NCI-H526 (cell line): Measurements from ENCODE around the gene GCNT1.
"Not testable (repeated sequence)": the region's sequence is repeated elsewhere in the genome, so short reads cannot be mapped to it uniquely, and the experiment has no call there.

Source experiments
- DNase-seq, 2 experiments: peaks; one replicate each; lab custom pipeline; 2025; lab: John Stamatoyannopoulos, UW

GCNT1 gene

GRCh38 chr9:76490249-76490990 lies 31.4 kb downstream of the GCNT1 start:
- DNase-seq, result no peak

DNA sequence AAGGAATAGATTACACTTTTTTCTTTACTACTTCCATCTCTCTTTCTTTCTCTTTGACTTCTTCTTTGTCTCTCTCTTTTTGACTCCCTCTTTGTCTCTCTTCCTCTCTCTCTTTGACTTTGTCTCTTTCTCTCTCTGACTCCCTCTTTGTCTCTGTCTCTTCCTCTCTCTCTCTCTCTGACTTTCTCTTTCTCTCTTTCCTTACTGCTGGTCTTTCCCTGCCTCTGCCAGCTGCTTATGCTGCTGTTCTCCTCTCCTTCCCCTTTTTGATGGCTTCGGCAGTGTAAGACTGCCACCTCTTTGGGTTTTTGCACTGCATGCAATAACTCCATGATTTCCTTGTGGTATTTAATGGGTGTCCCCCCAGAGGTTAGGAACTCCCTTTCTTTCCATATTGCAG lies 32.1 kb downstream of the GCNT1 start:
- DNase-seq, result not testable (repeated sequence)

- not testable (repeated sequence) for DNase-seq
These were observed 34.5 kb downstream of the GCNT1 start for GRCh38 chr9:76493496-76493895.

DNA sequence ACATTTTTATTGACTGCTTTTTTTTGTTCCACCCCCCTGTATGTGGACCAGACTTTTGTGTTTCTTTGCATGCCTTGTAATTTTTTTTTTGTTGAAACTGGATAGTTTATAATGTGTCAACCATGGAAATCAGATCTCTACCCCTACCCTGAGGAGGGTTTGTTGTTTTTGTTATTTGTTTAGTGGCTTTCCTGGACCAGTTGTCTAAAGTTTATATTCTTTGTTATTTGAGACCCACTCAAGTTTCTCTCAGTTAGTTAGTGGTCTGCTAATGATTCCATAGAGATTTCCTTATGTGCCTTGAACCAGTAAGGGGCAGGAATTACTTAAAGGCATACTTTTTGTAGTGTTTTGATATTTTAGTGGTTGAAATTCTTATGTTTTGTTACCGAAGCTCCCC lies 41.1 kb downstream of the GCNT1 start:
- no peak for DNase-seq

GRCh38 chr9:76502746-76503145 lies 43.8 kb downstream of the GCNT1 start:
- no peak for DNase-seq

GRCh38 chr9:76510041-76510440 lies 51.1 kb downstream of the GCNT1 start:
- DNase-seq, result no peak

DNA sequence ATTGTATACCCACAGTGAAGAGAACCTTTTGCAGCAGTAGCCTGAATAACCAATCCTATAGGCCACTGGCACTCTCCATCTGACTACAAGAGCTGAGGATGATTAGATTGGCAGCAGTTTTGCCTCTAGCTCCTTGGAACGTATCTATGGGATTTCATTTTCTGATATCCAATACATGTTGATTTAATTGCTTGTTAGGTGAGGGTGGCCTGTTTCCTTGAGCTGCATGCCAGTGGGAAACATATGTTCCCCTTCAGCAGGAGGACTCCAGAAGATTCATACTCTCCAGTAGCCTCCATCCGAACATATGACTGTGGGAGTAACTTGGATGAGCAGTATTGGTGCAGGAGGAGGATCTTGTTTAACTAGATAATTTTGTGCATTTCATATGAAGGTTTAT lies 51.5 kb downstream of the GCNT1 start:
- DNase-seq, result no peak

DNA sequence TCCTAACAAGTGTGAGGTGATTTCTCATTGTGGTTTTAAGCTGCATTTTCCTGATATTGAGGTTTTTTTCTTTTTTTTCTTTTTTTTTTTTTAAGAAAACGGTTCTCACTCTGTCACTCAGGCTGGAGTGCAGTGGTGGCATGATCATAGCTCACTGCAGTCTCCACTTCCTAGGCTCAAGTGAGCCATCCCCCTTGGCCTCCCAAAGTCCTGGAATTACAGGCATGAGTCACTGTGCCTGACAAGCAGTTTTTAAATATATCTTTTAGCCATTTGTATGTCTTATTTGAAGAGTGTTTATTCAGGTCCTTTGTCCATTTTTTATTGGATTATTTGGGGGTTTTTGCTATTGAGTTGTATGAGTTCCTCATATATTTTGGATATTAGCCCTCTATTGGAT lies 53.8 kb downstream of the GCNT1 start:
- DNase-seq, result no peak

GRCh38 chr9:76516350-76516749 lies 57.4 kb downstream of the GCNT1 start:
- DNase-seq, result no peak

DNA sequence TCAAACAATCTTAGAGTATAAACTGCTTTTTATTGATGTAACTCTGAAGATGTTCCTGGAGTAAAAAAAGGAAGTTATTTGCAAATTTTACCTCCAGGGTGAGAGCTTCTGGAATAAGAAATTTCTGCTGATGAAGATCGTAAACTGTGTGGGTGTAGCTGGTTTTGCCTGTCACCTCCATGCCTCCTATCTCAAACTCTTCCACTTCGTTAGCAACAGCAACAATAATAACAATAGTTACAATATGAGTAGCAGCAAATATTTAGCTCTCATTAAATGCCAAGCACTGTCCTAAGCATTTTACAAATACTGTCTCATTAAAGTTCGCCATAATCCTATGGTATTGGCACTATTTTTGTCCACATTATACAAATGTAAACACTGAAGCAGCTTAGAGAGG lies 57.9 kb downstream of the GCNT1 start:
- DNase-seq, result no peak

DNA sequence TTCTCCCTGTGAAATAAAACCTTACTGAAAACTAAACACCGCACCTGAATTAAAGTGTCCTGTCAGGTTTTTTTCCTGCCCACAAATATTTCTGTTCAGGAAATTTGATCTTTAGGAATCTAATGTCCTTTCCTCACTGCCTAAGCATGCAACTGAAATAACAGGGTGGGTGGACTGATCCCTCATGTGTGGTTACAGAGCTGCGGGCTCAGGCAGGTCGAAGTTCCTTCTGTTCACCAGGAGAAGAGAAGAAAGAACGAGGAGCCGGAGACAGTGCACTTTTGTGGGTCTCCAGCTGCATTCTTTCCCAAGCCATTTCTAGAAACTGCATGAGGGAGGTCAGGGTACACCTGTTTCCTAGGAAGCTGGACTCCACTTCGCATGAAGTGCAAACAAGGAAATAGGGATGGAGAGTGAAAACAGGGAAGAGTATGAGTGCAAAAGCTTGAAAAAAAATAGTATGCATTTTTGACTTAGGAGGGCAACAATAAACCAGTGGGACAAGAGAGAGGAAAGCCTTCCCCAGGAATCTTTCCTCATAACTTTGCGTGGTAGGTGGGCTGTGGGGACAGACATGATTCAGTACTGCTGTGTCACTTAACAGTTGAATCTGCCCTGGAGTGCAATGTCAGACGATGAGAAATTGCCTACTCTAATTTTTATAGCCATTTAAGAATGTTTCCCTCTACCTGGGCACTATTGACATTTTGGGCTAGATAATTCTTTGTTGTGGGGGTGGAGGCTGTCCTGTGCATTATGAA lies 60.3 kb downstream of the GCNT1 start:
- DNase-seq, result no peak

GRCh38 chr9:76521244-76521681 lies 62.3 kb downstream of the GCNT1 start:
- DNase-seq, result no peak

DNA sequence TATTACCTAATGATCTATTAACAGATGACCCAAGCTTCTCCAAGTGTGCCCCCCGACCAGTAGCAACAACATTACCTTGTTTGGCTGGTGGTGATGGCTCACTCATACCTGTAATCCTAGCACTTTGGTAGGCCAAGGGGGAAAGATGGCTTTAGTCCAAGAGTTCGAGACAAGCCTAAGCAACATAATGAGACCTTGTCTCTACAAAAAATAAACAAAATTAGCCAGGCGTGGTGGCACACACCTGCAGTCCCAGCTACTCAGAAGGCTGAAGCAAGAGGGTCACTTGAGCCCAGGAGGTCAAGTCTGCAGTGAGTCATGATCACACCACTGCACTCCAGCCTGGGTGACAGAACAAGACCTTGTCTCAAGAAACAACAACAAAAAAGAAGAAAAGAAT lies 62.9 kb downstream of the GCNT1 start:
- DNase-seq, result no peak

GRCh38 chr9:76523617-76524200 lies 64.7 kb downstream of the GCNT1 start:
- not testable (repeated sequence) for DNase-seq

GRCh38 chr9:76525196-76525595 lies 66.2 kb downstream of the GCNT1 start:
- no peak for DNase-seq

DNA sequence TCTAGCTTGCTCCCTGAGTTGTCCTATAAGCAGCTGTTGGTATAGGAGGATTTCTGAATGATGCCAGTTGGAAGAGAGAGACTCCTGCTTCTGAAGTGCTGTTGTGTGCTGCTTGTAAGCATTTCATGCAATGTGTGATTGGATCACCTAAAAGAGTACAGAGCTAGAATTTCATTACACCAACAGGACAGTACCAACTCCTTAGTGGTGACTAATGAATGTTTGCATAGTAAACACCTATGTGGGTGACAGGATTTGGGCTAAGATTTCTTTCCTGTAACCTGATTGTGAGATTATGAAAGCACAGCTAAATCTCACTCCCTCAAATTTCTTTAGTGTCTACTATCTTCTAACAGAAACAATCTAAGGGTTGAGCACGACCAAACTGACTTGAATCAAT lies 67.0 kb downstream of the GCNT1 start:
- DNase-seq, result no peak

DNA sequence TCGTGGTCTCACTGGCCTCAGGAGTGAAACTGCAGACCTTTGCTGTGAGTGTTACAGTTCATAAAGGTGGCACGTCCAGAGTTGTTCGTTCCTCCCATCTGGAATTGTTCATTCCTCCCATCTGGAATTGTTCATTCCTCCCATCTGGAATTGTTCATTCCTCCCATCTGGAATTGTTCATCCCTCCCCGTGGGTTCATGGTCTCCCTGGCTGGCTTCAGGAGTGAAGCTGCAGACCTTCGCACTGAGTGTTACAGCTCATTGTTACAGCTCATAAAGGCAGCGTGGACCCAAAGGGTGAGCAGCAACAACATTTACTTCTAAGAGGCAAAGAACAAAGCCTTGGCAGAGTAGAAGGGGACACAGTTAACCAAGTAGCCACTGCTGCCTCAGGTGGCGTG lies 69.1 kb downstream of the GCNT1 start:
- no peak for DNase-seq

- no peak for DNase-seq
These were observed 69.7 kb downstream of the GCNT1 start for GRCh38 chr9:76528642-76529190.

- no peak for DNase-seq
These were observed 70.7 kb downstream of the GCNT1 start for GRCh38 chr9:76529653-76530052.

- no peak for DNase-seq
These were observed 71.6 kb downstream of the GCNT1 start for GRCh38 chr9:76530458-76531110.

- DNase-seq, result no peak
These were observed 72.3 kb downstream of the GCNT1 start for GRCh38 chr9:76531231-76531780.

DNA sequence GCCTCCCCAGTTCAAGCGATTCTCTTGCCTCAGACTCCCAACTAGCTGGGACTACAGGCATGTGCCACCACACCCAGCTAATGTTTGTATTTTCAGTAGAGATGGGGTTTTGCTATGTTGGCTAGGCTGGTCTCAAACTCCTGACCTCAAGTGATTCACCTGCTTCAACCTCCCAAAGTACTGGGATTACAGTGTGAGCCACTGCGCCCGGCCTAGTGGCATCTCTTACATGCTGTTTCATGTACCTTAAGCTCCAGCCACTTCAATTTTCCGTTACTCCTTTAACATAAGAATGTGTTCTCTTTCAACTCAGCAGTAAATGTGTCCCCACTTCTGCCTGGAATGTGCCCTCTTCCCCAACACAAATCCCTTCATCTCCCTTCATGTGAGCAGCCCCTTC lies 73.9 kb downstream of the GCNT1 start:
- DNase-seq, result not testable (repeated sequence)
